GM19238 (cell line): ENCODE data around the gene EMP2.

Experiments
- DNase-seq: peaks from one replicate; pipeline ENCODE4 v3.0.0; 2011; ENCODE audit warnings: low spot score; ENCODE audit not compliant: insufficient read length

EMP2 gene

DNA sequence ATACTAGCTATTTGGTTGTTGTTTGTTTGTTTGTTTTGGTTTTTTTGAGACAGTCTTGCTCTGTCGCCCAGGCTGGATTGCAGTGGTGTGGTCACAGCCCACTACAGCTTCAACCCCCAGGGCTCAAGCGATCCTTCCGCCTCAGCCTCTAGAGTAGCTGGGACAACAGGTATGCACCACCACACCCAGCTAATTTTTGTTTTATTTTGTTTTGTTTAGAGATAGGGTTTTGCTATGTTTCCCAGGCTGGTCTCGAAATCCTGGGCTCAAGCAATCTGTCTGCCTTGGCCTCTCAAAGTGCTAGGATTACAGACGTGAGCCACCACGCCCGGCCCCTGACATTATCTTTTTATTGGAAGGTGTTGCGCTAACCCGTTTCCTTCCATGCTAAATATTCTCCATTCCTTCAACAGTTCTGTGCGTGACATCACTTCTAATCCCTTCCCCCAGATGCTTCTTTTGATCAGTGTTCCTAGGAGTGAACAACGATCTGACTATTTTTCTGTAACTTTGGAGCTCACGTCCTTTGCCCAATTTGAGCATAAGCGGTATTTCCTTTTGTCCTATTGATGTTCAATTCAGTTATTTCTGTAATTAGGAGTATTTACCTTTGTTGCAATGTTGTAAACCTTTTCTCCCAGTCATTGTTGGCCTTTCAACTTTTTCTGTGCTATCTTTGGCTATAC, 30.2 kb upstream of the EMP2 start:
- DNase-seq, result no peak

DNA sequence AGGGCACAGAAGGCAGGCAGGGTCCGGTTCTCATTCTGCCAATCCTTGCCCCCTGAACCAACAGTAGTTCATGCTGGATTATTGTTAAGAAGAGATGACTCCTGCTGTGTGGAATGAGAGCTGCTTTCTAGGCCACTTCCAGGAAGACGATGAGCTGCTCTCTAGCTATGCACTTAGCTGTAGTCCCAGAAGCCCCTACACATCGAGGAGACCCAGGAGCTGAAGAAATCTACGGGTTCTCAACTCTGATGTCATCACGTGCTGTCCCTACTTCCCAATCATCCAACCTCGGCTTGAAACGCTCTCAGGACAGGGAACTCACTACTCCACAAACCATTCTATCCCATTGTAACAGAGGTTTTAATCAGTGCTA, 29.0 kb upstream of the EMP2 start:
- DNase-seq, result no peak

DNA sequence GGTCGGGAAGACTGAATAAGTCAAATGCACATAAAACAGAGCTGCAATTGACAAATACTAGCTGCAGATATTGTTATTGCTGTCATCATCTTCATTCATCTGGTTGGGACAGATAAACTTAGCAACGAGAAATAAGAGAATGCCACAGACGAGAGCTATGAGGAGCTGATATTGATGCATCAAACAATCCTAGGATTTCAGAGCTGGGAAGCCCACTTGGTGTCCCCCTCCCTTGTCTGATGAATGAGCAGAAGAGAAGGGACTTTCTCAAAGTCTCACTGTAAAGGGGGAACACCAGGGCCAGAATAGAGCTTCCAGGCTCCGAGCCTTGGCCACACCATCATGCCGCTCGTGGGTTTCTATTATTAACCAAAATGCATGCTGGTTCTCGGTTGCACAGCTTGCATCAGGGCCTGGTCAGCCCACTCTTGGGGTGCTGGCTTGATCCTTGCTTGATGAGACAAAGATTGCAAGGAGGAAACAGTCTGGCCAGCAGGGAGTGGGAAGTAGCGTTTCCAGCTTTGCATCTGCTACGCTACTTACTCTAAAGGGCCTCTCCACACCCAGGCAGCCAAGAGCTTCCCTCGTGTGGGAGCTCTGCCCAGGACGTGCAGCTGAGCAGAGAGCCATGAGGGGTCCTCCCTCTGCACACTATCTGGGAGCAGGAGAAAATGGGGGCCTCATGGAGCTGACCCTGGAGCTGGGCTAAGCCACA, 28.4 kb upstream of the EMP2 start:
- no peak for DNase-seq

DNA sequence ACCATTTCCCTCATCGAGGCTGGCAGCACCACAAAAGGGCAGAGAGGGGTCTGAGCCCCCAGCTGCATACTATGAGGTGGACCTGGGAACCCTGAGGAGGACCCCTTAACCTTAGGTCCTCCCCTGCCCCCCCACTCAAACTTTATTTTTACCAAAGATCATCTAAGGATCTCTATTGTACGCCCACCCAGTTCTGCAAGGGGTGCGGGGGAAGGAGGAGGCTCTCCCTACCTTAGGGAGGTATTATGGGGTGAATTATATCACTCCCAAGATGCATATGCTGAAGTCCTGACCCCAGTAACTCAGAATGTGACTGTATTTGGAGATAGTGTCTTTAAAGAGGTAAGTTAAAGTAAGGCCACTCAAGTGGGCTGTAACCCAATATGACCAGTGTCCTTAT, 26.8 kb upstream of the EMP2 start:
- DNase-seq, result no peak

DNA sequence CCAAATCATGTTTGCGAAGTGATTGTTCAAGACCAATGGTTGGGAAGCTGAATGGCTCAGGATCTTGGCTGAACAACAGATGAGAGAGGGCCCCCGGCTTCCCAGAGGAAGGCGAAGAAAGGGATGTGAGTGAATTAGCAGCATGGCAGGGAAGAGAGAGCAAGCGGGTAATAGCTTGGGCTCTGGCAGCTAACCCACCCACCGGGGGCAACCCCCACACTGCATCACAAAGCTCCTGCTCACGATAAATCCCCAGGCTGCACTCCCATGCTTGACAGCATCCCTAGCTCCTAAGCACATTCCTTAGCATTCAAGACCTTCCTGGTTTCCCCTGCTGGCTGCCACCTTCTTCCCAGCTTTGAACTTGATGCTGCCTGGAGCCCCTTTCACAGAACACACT, 26.2 kb upstream of the EMP2 start:
- no peak for DNase-seq

DNA sequence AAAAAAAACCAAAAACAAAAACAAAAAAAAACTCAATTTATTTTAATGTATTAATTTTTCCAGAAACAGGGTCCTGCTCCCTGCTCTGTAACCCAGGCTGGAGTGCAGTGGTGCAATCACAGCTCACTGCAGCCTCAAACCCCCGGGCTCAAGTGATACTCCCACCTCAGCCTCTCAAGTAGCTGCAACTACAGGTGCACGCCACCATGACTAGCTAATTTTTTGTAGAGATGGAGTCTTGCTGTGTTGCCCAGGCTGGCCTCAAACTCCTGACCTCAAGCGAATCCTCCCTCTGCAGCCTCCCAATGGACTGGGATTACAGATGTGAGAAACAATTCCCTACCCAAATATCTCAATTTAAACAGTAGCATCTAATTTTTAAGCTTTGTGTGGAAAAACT, 25.2 kb upstream of the EMP2 start:
- DNase-seq, result no peak

DNA sequence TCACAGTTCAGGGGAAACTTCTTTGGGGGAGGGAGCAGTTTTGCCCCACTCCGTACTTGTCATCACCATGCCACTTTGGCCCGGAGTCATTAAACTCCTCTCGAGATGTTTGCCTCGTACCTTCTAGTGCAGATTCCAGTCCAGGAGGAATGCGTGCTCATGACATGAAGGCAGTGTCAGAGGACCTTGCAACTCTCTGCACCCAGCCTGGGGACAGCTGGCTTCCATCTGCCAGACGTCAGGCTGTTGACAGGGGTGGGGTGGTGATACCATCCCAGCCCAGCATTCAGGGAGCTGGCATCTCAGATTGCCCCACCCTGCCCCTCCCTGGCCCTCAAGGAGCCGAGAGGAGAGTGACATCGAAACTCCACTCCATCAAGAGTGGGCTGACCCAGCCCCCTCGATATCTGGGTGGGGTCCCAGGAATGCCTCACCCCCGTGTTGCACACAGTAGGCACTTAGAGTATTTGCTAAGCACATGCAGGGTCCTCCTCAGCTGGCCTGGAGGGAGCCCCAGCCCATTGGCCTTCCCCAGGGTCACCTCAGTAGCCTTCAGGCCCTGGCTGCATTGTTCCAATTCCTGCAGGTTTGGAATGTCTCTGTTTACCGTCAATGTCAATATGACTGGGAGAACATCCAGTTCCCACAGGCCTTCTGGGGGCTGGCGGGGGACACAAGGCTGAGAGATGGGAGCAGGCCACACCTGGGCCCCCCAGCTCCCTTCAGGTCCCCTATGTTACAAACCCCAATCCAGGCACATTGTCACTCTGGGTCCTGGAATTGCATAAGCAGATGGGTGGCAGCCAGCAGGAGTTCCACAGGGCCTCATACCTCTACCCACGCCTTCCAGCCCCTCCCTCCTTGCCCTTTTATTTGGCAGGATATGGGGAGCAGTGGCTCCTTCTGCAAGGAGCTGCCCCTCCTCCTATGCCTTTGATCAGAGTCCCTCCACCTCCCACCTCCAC, 21.3 kb upstream of the EMP2 start:
- DNase-seq, result no peak

DNA sequence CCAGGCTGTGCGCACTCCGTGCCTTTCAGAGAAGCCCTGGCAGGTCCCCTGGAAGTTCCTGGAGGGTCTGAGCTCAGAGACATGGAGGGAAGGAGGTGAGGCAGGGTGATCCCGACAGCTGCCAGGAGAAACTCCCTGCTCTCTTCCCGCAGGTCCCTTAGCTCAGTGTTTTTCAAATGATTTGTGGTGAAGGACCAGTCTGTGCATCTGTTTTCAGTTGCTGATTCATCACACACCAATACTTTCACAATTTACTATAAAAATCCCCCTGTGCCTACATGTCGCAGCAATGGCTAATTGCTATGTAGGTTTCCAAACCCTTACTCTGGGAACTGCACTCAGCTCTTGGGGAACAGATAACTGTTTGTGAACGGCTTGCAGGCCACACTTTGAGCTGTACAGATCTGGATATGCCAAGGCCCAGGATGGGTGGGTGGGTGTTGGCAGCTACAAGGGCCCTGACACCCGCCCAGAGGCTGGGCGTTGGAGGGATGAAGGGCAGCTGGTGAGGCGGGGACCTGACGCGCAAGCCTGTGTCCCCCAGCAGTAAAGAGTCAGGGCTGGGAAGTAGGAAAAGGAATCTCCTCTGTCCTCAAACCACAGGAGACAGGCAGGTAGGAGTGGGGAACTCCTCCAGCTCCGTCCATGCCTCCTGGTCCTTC, 20.5 kb upstream of the EMP2 start:
- no peak for DNase-seq

DNA sequence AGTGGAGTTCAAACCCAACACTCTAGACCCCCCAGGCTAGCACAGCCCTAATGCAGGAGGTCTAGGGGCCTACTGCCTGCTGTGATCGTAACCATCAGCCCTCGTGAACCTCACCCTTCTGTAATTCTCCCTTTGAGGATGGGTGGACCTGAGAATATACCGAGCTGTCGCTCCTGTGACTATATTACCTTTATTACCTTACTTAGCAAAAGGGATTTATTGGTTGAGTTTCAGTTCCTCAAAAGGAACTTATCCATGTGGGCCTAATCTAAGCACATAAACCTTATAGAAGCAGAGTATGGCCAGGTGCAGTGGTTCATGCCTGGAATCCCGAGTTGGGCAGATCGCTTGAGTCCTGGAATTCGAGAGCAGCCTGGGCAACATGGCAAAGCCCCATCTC, 19.2 kb upstream of the EMP2 start:
- no peak for DNase-seq

DNA sequence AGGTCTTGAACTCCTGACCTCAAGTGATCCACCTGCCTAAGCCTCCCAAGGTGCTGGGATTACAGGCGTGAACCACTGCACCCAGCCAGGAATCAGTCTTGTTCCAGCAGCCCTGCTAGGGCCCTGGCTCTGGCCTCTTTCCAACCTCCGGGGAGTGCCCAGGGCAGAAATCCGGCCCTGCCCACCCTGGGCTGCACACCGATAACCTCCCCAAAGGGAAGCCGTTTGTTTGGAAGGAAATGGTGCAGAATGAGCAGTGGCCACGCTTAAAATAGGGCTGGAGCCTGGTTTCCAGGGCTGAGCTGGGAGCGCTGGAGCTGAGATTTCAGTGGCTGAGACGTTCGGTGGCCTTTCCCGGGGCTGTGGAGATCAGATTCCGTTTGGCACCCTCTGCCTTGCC, 17.8 kb upstream of the EMP2 start:
- no peak for DNase-seq

DNA sequence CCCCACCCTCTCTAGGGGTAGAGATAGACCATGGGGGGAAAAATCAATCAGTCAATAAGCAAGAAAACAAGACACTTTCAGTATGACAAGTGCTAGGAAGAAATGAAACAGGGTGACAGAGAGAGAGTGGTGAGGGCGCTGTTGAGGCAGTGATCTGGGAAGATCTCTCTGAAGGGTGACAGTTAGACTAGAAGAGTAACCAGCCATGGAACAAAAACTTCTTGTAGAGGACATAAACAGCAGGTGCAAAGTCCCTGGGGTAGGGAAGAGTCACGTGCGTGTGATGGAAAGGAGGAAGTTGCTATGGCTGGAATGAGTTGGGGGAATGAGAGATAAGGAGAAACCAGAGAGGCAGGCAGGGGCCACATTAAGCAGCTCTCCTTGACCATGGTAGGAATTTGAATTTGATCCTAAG, 16.8 kb upstream of the EMP2 start:
- no peak for DNase-seq

DNA sequence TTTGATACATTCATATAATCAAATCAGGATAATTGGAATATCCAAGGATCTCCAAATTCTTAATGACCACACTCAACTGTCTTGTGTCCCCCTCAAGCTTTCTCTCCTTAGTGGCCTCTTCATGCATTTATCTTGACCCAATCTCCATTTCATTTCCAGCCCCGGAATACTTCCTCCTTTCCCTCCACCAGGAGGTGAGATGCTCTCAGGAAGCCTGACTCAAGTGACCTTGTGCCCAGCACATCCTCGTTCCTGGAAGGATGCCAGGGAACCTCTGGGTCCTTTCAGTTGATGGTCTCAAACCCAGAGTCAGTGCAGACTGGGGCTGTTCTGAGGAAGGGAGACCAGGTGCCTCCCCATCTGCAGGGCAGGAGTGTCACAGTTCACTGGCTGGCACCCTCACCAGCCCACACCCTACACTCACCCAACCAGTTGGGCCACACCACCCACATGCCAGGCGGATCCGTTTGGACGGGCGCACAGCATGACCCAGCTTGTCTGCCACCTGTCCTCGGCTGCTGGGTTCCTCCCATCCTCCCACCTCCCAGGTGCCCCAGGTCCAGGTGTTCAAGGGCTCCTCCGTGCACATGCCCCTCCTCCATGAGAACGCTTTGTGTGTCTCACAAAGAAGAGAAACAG, 14.0 kb upstream of the EMP2 start:
- DNase-seq, result no peak

DNA sequence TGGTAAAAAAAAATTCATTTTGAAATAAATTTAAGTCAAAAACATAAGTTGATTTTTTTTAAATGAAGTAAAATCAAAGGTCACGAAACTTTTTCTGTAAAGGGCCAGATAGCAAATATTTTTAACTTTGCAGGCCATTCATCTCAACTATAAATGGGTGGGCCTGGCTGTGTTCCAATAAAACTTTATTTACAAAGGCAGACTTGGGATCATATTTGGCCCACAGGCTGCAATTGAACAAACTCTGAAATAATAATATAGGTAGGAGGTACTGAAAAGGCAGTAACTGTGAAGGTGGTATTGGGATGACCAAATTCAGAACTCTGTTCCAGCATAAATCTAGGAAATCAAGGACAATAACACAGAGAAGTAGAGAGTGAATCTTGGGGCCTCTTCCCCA, 12.2 kb upstream of the EMP2 start:
- DNase-seq, result no peak

DNA sequence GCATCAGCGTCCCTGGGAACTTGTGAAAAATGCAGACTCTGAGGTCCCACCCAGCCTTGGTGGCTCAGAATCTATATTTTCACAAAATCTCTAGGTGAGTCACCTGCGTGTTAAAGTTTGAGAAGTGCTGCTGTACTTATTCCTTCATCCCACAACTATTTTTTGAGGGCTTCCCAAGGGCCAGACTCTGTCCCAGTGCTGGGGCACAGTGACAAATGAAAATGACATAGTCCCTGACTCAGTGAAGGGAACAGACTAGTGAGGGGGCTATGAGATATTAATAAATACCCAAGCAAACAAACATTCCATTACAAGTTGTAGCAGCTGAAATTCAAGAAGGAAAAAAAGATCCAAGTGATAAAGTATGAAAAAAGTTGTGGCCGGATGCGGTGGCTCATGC, 9.9 kb upstream of the EMP2 start:
- DNase-seq, result no peak

DNA sequence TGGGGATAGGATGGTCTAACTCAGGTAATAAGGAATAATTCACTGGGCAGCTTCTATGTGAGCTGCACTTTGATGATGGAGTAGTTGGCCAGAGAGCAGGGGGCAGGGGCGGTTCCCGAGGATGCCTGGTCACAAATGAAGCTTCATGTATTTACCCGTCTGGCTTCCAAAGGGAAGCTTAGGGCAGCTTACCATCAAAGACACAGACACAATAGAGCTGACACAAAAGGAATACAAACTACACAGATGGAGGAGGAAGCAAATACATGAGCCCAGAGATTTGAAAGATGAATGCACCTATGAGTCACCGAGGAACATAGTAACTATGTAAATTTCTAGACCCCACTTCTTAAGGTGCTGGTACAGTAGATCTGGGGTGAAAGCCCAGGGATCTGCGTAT, 8.7 kb upstream of the EMP2 start:
- no peak for DNase-seq

DNA sequence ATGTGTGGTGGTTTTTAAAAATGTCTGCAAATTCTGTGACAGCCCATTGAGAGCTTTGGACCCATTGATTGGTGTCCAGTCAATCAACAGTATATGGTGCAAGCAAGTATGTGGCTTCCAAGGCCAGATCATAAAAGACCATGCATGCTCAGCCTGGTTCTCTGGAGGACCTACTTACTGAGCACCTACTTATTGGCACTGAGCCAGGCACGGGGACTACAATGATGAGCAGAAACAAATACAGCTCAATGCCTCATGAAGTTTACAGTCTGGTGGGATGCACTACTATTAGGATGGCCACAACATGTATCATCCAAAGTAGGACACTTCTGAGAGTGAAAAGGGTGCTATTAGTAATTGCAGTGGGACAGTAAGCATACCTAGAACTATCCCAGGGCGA, 7.2 kb upstream of the EMP2 start:
- DNase-seq, result no peak

DNA sequence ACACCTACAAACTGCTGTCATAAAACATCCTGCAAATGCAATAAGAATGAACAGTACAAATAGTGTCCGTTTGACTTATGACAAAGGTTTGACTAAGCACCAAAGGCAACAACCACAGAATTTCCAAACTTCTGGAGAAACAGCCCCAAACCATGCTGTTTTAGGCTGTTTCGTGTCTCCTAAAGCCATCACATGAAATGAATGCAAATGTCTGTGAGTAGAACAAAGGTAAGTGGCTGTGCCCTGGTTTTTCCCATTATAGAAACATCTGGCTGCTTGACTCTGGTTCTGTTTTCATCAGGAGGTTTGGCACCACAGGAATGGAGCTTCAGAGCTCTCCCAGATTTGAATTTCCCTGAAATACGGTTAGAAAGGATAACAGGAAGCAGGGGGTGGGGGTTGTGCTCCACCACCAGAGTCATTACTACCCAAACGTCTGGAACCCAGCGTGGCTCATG, 4.6 kb upstream of the EMP2 start:
- DNase-seq, result no peak

DNA sequence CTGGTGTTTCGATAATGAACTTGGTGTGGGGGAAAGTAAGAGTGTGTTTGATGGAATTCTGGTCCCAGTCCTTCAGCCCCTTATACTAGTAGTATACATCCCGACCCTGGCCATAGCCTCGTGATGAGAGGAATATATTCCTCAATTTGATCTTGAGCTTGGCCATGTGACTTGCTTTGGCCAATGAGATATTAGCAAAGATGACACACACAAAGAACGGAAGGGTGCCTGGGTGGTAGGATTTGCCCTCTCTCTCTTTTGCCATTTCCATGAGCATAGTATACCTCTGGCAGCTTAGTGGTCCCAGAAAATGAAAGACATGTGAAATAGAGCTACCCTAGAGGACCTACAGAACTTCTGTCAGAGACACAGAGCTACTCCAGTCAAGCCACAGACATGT, 2.9 kb upstream of the EMP2 start:
- DNase-seq, result no peak

DNA sequence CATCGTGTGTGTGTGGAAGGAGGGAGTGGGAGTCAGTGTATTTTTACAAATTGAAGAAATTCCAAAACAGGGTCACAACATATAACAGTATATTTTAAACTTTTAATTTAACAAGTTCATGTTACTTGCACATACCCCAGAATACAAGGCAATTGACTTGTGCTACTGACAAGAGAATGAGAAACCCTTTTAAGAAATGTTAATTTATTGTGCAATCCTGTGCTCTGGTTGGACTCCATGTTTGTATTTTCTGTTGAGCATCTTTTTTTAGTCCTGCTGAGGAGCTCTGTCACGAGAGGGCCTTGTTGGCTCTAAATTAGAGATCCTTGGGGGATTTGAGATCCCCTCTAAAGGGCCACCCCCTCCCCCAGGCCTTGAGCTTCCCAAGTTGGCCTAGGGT, 1.1 kb upstream of the EMP2 start:
- DNase-seq, result no peak

DNA sequence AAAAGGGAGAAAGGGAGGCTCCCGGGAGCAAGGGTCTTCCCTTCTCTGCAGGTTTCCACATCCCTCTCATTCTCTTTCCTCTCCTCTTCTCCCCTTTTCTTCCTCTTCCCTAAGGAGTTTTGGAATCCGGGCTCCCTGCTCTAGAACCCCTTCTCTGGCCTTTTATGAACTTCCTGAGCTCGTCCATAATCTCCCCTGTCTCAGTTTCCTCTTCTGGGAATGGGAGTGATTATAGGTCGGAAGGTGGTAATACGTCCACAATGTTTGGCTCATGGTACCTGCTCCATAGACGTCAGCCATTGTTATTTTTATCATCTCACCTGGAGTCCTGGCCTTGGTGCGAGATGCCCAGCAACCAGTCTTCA, 467 bp upstream of the EMP2 start:
- no peak for DNase-seq

DNA sequence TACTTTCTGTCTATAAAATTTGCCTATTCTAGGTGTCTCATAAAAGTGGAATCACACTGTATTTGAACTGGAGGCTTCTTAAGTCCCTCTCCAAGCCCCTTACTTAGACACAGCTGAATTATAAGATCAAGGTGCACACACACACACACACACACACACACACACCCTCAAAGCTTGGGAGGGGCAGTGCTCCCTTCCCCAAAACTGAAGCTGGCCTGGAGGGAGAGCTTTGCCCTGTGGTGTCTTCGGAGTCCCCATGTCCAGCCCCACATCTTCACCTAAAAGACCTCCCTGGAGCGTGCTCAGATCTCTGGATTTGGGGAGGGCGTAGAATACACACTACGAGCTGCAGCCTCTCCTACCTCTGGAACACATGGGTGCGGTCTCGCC, 828 bp downstream of the EMP2 start:
- no peak for DNase-seq
